Panc1 (cell line): Measurements from ENCODE around the gene MTAP. TPM values are rescaled to one million over a fixed set of nuclear protein-coding genes. Genes with fewer than 3 reads are reported as not detected.

Experiments used
- ATAC-seq: fragments of 200-7000 bp; cut with Tn5 transposase; 2 replicates; pipeline ENCODE4 v1.9.1; 2020; ENCODE audit warnings: mild to moderate bottlenecking, moderate library complexity
- BruUV-seq: library from RNA; stranded (reverse); fragments of 400-500 nt; replicated peaks from 2 replicates; lab custom pipeline; 2021; lab: Mats Ljungman, UMichigan
- CTCF ChIA-PET: fragments of 300-600 bp; sonication (Branson Sonifier 250); formaldehyde crosslinking; loops from one replicate; lab custom pipeline; 2022; ENCODE audit warnings: antibody characterized with exemption; lab: Charles Lee
- POLR2A ChIA-PET: fragments of 300-600 bp; sonication (Branson Sonifier 250); formaldehyde crosslinking; loops from one replicate; lab custom pipeline; 2022; ENCODE audit warnings: antibody characterized with exemption; lab: Charles Lee
- DNase-seq: peaks from one replicate; pipeline ENCODE4 v3.0.0-alpha.2; 2010; ENCODE audit warnings: low read depth, low spot score
- H3K27ac ChIP-seq: 2 replicates; pipeline ENCODE4 v1.5.1; 2011; ENCODE audit warnings: mild to moderate bottlenecking, low read length, inconsistent platforms
- H3K27me3 ChIP-seq: fragments of 200-500 bp; sonication (Bioruptor generic); 2 replicates; pipeline ENCODE4 v1.6.0; 2014; ENCODE audit warnings: low read length, inconsistent platforms; ENCODE audit not compliant: control insufficient read depth, insufficient read depth
- H3K36me3 ChIP-seq: fragments of 200-500 bp; sonication (Bioruptor generic); 2 replicates; pipeline ENCODE4 v1.5.1; 2014; ENCODE audit warnings: inconsistent platforms, mild to moderate bottlenecking, low read length, moderate library complexity; ENCODE audit not compliant: control insufficient read depth, insufficient read depth
- H3K4me1 ChIP-seq: 2 replicates; pipeline ENCODE4 v1.5.1; 2011; ENCODE audit warnings: inconsistent platforms, mild to moderate bottlenecking, low read length, moderate library complexity; ENCODE audit not compliant: control insufficient read depth, insufficient read depth
- H3K4me3 ChIP-seq, 2 experiments: 2 replicates each; pipeline ENCODE4 v1.5.1; 2011 to 2012; ENCODE audit warnings: low read depth in 2 of 2, low read length in 2 of 2, mild to moderate bottlenecking in 2 of 2, inconsistent platforms in 1 of 2, moderate library complexity in 1 of 2
- H3K9me3 ChIP-seq: fragments of 200-500 bp; sonication (Bioruptor generic); 2 replicates; pipeline ENCODE4 v1.5.1; 2014; ENCODE audit warnings: low read depth, mild to moderate bottlenecking, inconsistent platforms, low read length, moderate library complexity; ENCODE audit not compliant: control insufficient read depth, insufficient read depth
- CTCF ChIP-seq: fragments of 450-650 bp; IDR thresholded peaks from 2 replicates; pipeline ENCODE4 v1.5.1; 2017; ENCODE audit warnings: mild to moderate bottlenecking
- POLR2AphosphoS5 ChIP-seq: IDR thresholded peaks from 2 replicates; pipeline ENCODE4 v1.6.1; 2012; ENCODE audit warnings: mild to moderate bottlenecking, low read depth, low read length, moderate library complexity
- REST ChIP-seq, 2 experiments: IDR thresholded peaks; 2 replicates each; pipeline ENCODE4 v1.6.1; 2011 to 2012; ENCODE audit warnings: low read depth in 2 of 2, control low read depth in 1 of 2, low read length in 1 of 2, mild to moderate bottlenecking in 1 of 2, moderate library complexity in 1 of 2; ENCODE audit not compliant: insufficient read depth in 1 of 2
- SIN3A ChIP-seq: IDR thresholded peaks from 2 replicates; pipeline ENCODE4 v1.6.1; 2012; ENCODE audit warnings: low read depth, mild to moderate bottlenecking, low read length, moderate library complexity, borderline replicate concordance; ENCODE audit not compliant: insufficient read depth
- TCF7L2 ChIP-seq: IDR thresholded peaks from 2 replicates; pipeline ENCODE4 v1.6.1; 2011; ENCODE audit warnings: mild to moderate bottlenecking, low read depth, low read length, inconsistent platforms
- in situ Hi-C: cut with HindIII; loops from 2 replicates; pipeline ENCODE4 v1.10.0; 2016; ENCODE audit warnings: low sequenced_read_pairs, low pct_unique_long_range_greater_than_20kb
- intact Hi-C: fragments of 100-400 bp; cut with micrococcal nuclease; formaldehyde crosslinking; loops from one replicate; pipeline ENCODE4 v1.10.0; 2022; ENCODE audit not compliant: unreplicated experiment
- total RNA-seq: library from RNA; stranded (reverse); gene quantifications from one replicate; pipeline ENCODE4 v1.2.1, GENCODE V29; 2021; ENCODE audit not compliant: unreplicated experiment

The MTAP gene
- total RNA-seq, 1 experiment from 2014 or later: 9.6 TPM

- H3K27me3 ChIP-seq: no peaks in the 10 kb centered on the region
- POLR2A ChIA-PET: no interaction called here
- in situ Hi-C loops: no loop called here
Observed at GRCh38 chr9:21968331-21969010, 166.0 kb downstream of the MTAP start.

More at GRCh38 chr9:21968331-21969010, 166.0 kb downstream of the MTAP start:
- Histone ChIP-seq H3K4me3 (no peak overlapping the region), H3K9me3 (no peaks in the 10 kb centered on the region), H3K27ac (no peak overlapping the region), H3K4me1 (no peaks in the 10 kb centered on the region), H3K36me3 (no peaks in the 10 kb centered on the region)
- no TSS peak for BruUV-seq
- intact Hi-C loops: no loop called here
- CTCF ChIA-PET: no interaction called here
- ATAC-seq (no peak), DNase-seq (no peak)
- no peak for TF ChIP-seq REST (IDR thresholded peaks at IDR 0.05; ENCODE audit: insufficient read depth in 1 of 2, low read depth in 2 of 2, low read length in 1 of 2)
- TF ChIP-seq SIN3A: no peak
- no peak for TF ChIP-seq CTCF
- no peak for TF ChIP-seq POLR2AphosphoS5
- TF ChIP-seq TCF7L2: no peak
